22Rv1 (cell line): ENCODE results near the gene SOX9.
"Not testable (repeated sequence)": the region's sequence is repeated elsewhere in the genome, so short reads cannot be mapped to it uniquely, and the experiment has no call there.

Experiments used
- CTCF ChIP-seq: fragments of 450-650 bp; IDR thresholded peaks from 2 replicates; pipeline ENCODE4 v1.5.1; 2017; ENCODE audit warnings: mild to moderate bottlenecking
- ZFX ChIP-seq: fragments of 450-650 bp; IDR thresholded peaks from 2 replicates; pipeline ENCODE4 v1.6.1; 2017; ENCODE audit warnings: antibody characterized with exemption, borderline replicate concordance

- TF ChIP-seq CTCF, ZFX: not testable (repeated sequence)
Observed at GRCh38 chr17:72111926-72112325, 8.9 kb upstream of the SOX9 start.
